Gastroesophageal sphincter (tissue), 4 donors: ENCODE data around the gene OR2F2. TPM values are rescaled to one million over a fixed set of nuclear protein-coding genes. Genes with fewer than 3 reads are reported as not detected.

Experiments
- ATAC-seq: fragments of 150-250 bp; one replicate; pipeline ENCODE4 v1.9.1; 2016; ENCODE audit warnings: mild to moderate bottlenecking, moderate library complexity
- H3K27ac ChIP-seq, 4 donors: fragments of 200-600 bp; sonication (generic) in 3 of 4; 1 replicate in 3 of 4; 2 replicates in 1 of 4; pipeline ENCODE4 v1.5.1; 2016 to 2019
- H3K27me3 ChIP-seq: fragments of 200-600 bp; sonication (generic); one replicate; pipeline ENCODE4 v1.5.1; 2019
- H3K36me3 ChIP-seq, 2 donors: fragments of 200-600 bp; sonication (generic); one replicate each; pipeline ENCODE4 v1.5.1; 2019; ENCODE audit warnings: control low read depth in 1 of 2
- H3K4me1 ChIP-seq, 3 donors: fragments of 200-600 bp; sonication (generic); 1 replicate in 2 of 3; 2 replicates in 1 of 3; pipeline ENCODE4 v1.5.1; 2016 to 2019; ENCODE audit warnings: control low read depth in 2 of 3
- H3K4me3 ChIP-seq, 2 donors: fragments of 200-600 bp; sonication (generic); one replicate each; pipeline ENCODE4 v1.5.1; 2019; ENCODE audit warnings: mild to moderate bottlenecking in 1 of 2, moderate library complexity in 1 of 2
- H3K9me3 ChIP-seq, 3 donors: fragments of 200-600 bp; sonication (generic); one replicate each; pipeline ENCODE4 v1.5.1; 2017 to 2019; ENCODE audit warnings: control low read depth in 2 of 3
- EP300 ChIP-seq: sonication (generic); formaldehyde crosslinking; IDR thresholded peaks from one replicate; pipeline ENCODE4 v1.6.1; 2017; ENCODE audit warnings: antibody characterized with exemption, mild to moderate bottlenecking
- POLR2A ChIP-seq, 2 donors: fragments of 450-650 bp; IDR thresholded peaks; one replicate each; pipeline ENCODE4 v1.6.1; 2017; ENCODE audit warnings: antibody characterized with exemption in 2 of 2, mild to moderate bottlenecking in 2 of 2, moderate library complexity in 1 of 2
- POLR2AphosphoS5 ChIP-seq: sonication (generic); formaldehyde crosslinking; IDR thresholded peaks from one replicate; pipeline ENCODE4 v1.6.1; 2017; ENCODE audit warnings: antibody characterized with exemption
- WGBS, 2 donors: methylation state at CpG; one replicate each; pipeline ENCODE4 v1.1.5; 2018; ENCODE audit warnings: low coverage in 1 of 2; 5-methylcytosine and 5-hydroxymethylcytosine counted together
- total RNA-seq, 4 donors: library from RNA; depleted of rRNA; stranded (reverse); fragments of >200 nt; gene quantifications; one replicate each; pipeline ENCODE4 v1.1.0, GENCODE V29; 2016
- TF ChIP-seq, protein P1 (sequence below), 4 experiments: fragments of 200-600 bp in 2 of 4; fragments of 450-650 bp in 2 of 4; sonication (generic) in 1 of 4; IDR thresholded peaks; one replicate each; pipeline ENCODE4 v1.5.1; 2017 to 2019; ENCODE audit warnings: antibody characterized with exemption in 4 of 4, mild to moderate bottlenecking in 2 of 4, moderate library complexity in 2 of 4

OR2F2 gene
- total RNA-seq, 4 donors from 2014 or later: not detected

DNA sequence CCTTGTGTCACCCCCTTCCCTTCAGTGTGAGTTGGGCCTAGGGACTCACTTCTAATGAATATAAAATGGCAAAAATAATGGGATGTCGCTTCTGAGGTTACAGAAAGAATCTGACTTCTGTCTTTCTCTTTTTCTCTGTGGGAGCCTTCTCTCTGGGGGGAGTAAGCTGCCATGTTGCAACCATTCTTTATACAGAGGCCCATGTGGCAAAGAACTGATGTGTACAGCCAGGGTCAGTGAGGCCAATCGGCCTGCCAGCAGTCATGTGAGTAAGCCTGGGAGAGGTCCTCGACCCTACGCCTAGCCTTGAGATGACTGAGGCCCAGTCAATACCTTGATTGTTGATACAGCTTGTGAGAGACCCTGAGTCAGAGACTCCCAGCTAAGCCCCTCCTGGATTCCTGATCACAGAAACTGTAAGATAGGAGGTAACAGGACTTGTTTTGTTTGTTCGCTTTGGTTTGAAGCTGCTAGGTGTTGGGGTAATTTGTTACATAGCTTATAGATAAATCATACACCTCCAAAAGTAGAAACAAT is 34.7 kb upstream of the OR2F2 start:
- TF ChIP-seq EP300: no peak
- no peak for TF ChIP-seq POLR2AphosphoS5
- TF ChIP-seq, protein P1, sequence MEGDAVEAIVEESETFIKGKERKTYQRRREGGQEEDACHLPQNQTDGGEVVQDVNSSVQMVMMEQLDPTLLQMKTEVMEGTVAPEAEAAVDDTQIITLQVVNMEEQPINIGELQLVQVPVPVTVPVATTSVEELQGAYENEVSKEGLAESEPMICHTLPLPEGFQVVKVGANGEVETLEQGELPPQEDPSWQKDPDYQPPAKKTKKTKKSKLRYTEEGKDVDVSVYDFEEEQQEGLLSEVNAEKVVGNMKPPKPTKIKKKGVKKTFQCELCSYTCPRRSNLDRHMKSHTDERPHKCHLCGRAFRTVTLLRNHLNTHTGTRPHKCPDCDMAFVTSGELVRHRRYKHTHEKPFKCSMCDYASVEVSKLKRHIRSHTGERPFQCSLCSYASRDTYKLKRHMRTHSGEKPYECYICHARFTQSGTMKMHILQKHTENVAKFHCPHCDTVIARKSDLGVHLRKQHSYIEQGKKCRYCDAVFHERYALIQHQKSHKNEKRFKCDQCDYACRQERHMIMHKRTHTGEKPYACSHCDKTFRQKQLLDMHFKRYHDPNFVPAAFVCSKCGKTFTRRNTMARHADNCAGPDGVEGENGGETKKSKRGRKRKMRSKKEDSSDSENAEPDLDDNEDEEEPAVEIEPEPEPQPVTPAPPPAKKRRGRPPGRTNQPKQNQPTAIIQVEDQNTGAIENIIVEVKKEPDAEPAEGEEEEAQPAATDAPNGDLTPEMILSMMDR (IDR thresholded peaks at IDR 0.05): no peak
- ATAC-seq: no peak
- peaks cover 0 to 51% (median 4%) of the 10 kb centered on the region in 3 donors for H3K4me1 ChIP-seq
- no peaks in the 10 kb centered on the region for H3K9me3 ChIP-seq
- 40 to 46% methylated on average over 1 to 5 of the region's 5 CpGs for WGBS, 2 donors
- H3K27me3 ChIP-seq: no peaks in the 10 kb centered on the region
- no peaks in the 10 kb centered on the region for H3K36me3 ChIP-seq
- H3K27ac ChIP-seq: peak overlapping the region; percentile 2 to 95 (median 92)
- peak overlapping the region in 1 of 2 donors; percentile 71 for H3K4me3 ChIP-seq

GRCh38 chr7:143901332-143901667 is 33.7 kb upstream of the OR2F2 start:
- peak; percentile 26 for ATAC-seq
- peaks cover 0 to 58% (median 4%) of the 10 kb centered on the region in 3 donors for H3K4me1 ChIP-seq
- WGBS, 2 donors: 0% methylated on average over 3 to 5 of the region's 14 CpGs
- no peaks in the 10 kb centered on the region for H3K27me3 ChIP-seq
- H3K4me3 ChIP-seq: peak overlapping the region; percentile 41 to 71
- H3K27ac ChIP-seq: peak overlapping the region; percentile 44 to 95 (median 92)
- no peak for TF ChIP-seq POLR2A (IDR thresholded peaks at IDR 0.05)
- TF ChIP-seq POLR2AphosphoS5: peak; percentile 18
- H3K36me3 ChIP-seq: no peaks in the 10 kb centered on the region
- H3K9me3 ChIP-seq: no peaks in the 10 kb centered on the region

DNA sequence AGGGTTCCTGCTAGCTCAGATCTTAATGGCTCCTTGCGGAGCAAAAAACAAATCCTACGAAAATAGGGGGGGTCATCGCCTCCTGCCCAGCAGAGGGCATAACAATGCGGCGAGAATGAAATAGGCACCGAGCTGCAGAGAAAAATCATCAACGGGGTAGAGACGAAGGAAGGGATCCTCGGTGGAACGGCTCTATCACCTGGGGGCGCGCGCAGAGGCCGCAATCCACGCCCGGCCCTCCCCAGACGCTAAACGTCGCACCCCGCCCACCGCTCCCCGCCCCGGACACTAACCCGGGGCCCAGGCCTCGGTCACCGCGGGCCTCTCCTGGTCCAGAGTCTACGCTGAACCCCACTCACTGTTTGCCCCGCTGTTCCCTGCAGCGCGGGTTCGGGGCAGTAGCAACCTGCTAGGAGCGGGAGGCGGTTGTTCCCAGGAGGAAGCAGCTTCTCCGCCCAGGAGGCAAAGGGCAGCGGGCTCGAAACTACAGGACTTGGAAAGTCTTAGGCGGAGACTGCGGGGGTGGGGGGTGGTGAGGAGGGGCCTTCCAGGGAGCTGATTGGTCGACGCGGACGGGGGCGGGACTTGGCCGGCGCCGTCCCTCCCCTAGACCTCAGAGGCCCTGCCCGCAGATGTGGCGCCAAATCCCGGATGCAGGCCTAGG is 33.2 kb upstream of the OR2F2 start, which contains the start of gene TCAF1:
TCAF1 (minus strand) TSS at position 509 of the 664 bp plus-strand sequence. CDS start 25,568 bp downstream, outside the sequence.
- Histone ChIP-seq H3K27ac (peak within 1 kb of the TSS; percentile 44 to 95 (median 92)), H3K27me3 (no peaks in the 10 kb centered on the region), H3K4me1 (peaks cover 0 to 56% (median 4%) of the 10 kb centered on the region in 3 donors), H3K9me3 (no peaks in the 10 kb centered on the region), H3K36me3 (no peaks in the 10 kb centered on the region), H3K4me3 (peak within 1 kb of the TSS; percentile 41 to 71)
- peak; percentile 98 for ATAC-seq
- 0% methylated on average over 14 of the region's 50 CpGs for WGBS, 2 donors
- TF ChIP-seq POLR2AphosphoS5 (peak; percentile 73), EP300 (no peak), POLR2A (IDR thresholded peaks at IDR 0.05) (peak; percentile 54 to 68)
- TF ChIP-seq, protein P1 (IDR thresholded peaks at IDR 0.05): peak in 3 of 4 experiments; percentile 18 to 50 (median 35)

- WGBS, 2 donors: 3 to 51% methylated on average over 4 to 12 of the region's 14 CpGs
- Histone ChIP-seq H3K4me1 (peaks cover 0 to 56% (median 4%) of the 10 kb centered on the region in 3 donors), H3K27ac (peak overlapping the region; percentile 5 to 95 (median 92)), H3K9me3 (no peaks in the 10 kb centered on the region), H3K36me3 (no peaks in the 10 kb centered on the region), H3K27me3 (no peaks in the 10 kb centered on the region), H3K4me3 (peak overlapping the region in 1 of 2 donors; percentile 71)
- TF ChIP-seq EP300 (no peak), POLR2A (IDR thresholded peaks at IDR 0.05) (no peak), POLR2AphosphoS5 (no peak)
- TF ChIP-seq, protein P1 (IDR thresholded peaks at IDR 0.05): no peak
- ATAC-seq: no peak
Observed at GRCh38 chr7:143902332-143902899, 32.6 kb upstream of the OR2F2 start.

DNA sequence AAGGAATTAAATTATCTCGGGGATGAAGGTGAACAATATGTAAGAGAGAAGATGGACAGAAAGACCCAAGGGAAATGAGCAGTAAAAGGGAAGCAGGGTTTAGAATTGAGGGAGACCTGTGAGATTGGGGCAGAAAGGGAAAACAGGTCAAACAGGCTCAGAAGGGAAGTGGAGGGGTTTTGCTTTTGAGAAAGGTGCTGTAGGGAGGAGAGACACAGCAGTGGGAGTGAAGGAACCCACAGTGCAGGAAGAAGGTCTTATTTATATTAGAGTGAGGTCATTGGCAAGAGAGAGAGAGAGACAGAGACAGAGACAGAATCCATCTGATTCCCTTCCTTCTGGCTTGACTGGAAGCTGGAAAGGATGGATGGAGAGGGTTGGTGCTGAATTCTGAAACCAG is 29.5 kb upstream of the OR2F2 start:
- no peaks in the 10 kb centered on the region for H3K9me3 ChIP-seq
- H3K4me1 ChIP-seq: peaks cover 0 to 48% (median under 1%) of the 10 kb centered on the region in 3 donors
- WGBS, 2 donors: 30 to 82% methylated on average over 1 of the region's 1 CpG
- H3K4me3 ChIP-seq: no peak overlapping the region
- ATAC-seq: no peak
- no peaks in the 10 kb centered on the region for H3K36me3 ChIP-seq
- peak overlapping the region in 3 of 4 donors; percentile 41 to 67 (median 63) for H3K27ac ChIP-seq
- TF ChIP-seq, protein P1 (IDR thresholded peaks at IDR 0.05): no peak
- TF ChIP-seq POLR2AphosphoS5 (no peak), EP300 (no peak), POLR2A (IDR thresholded peaks at IDR 0.05) (no peak)
- no peaks in the 10 kb centered on the region for H3K27me3 ChIP-seq
